ENCODE data around the gene SCML1.

- TF ChIP-seq CTCF (IDR thresholded peaks at IDR 0.05) (no peak), POLR2AphosphoS5 (IDR thresholded peaks at IDR 0.05) (no peak), POLR2A (IDR thresholded peaks at IDR 0.05) (no peak)
Observed at GRCh38 chrX:17773221-17773876, 36.1 kb downstream of the SCML1 start.

Measured in sigmoid colon (tissue), 4 donors.